Body of pancreas (tissue), 4 donors: ENCODE data around the gene NOL3.

Source experiments
- CTCF ChIP-seq, 7 experiments: fragments of 450-650 bp in 4 of 7; fragments of 200-600 bp in 3 of 7; sonication (generic) in 3 of 7; IDR thresholded peaks; one replicate each; pipeline ENCODE4 v1.5.1; 2016 to 2019; ENCODE audit warnings: antibody characterized with exemption in 7 of 7
- POLR2A ChIP-seq, 3 donors: fragments of 450-650 bp; IDR thresholded peaks; one replicate each; pipeline ENCODE4 v1.6.1; 2016; ENCODE audit warnings: antibody characterized with exemption in 3 of 3, mild to moderate bottlenecking in 2 of 3

GRCh38 chr16:67169642-67170167 is 633 bp upstream of the NOL3 start:
- TF ChIP-seq CTCF (IDR thresholded peaks at IDR 0.05) (peak in 5 of 7 experiments; percentile 14 to 27 (median 22)), POLR2A (IDR thresholded peaks at IDR 0.05) (no peak)
